Activated CD4-positive, alpha-beta T cell treated with anti-CD3 and anti-CD28 coated beads for 48 hours (primary cell): Measurements from ENCODE around the gene KLF11.
"Not testable (repeated sequence)": the region's sequence is repeated elsewhere in the genome, so short reads cannot be mapped to it uniquely, and the experiment has no call there.

Experiments used
- DNase-seq: peaks from one replicate; pipeline ENCODE4 v3.0.0-alpha.2; 2020

Gene KLF11

GRCh38 chr2:10009811-10010781 is 33.3 kb upstream of the KLF11 start:
- DNase-seq, result no peak

- not testable (repeated sequence) for DNase-seq
Observed at GRCh38 chr2:10010861-10011605, 32.3 kb upstream of the KLF11 start.

GRCh38 chr2:10011606-10012325 is 31.6 kb upstream of the KLF11 start:
- not testable (repeated sequence) for DNase-seq

- not testable (repeated sequence) for DNase-seq
Observed at GRCh38 chr2:10012366-10012962, 30.9 kb upstream of the KLF11 start.

- DNase-seq, result no peak
Observed at GRCh38 chr2:10012963-10013461, 30.3 kb upstream of the KLF11 start.

GRCh38 chr2:10013651-10014417 is 29.5 kb upstream of the KLF11 start:
- DNase-seq, result not testable (repeated sequence)

- no peak for DNase-seq
Observed at GRCh38 chr2:10014418-10015190, 28.7 kb upstream of the KLF11 start.

GRCh38 chr2:10015376-10015989 is 27.9 kb upstream of the KLF11 start:
- DNase-seq, result not testable (repeated sequence)

- DNase-seq, result no peak
Observed at GRCh38 chr2:10016001-10016801, 27.1 kb upstream of the KLF11 start.

GRCh38 chr2:10016802-10017258 is 26.5 kb upstream of the KLF11 start:
- no peak for DNase-seq

- no peak for DNase-seq
Observed at GRCh38 chr2:10017313-10017941, 25.9 kb upstream of the KLF11 start.

GRCh38 chr2:10019174-10019573 is 24.2 kb upstream of the KLF11 start:
- no peak for DNase-seq

- no peak for DNase-seq
Observed at GRCh38 chr2:10019602-10020400, 23.5 kb upstream of the KLF11 start.

- no peak for DNase-seq
Observed at GRCh38 chr2:10022041-10022421, 21.3 kb upstream of the KLF11 start.

GRCh38 chr2:10022445-10022844 is 20.9 kb upstream of the KLF11 start:
- no peak for DNase-seq

GRCh38 chr2:10022966-10023662 is 20.2 kb upstream of the KLF11 start:
- DNase-seq, result no peak

- no peak for DNase-seq
Observed at GRCh38 chr2:10026940-10027569, 16.3 kb upstream of the KLF11 start.
